GM04504 (cell line): ENCODE data around the gene MTM1.

Experiments
- DNase-seq: peaks from one replicate; pipeline ENCODE4 v3.0.0-alpha.2; 2012; ENCODE audit warnings: low read depth

Gene MTM1

DNA sequence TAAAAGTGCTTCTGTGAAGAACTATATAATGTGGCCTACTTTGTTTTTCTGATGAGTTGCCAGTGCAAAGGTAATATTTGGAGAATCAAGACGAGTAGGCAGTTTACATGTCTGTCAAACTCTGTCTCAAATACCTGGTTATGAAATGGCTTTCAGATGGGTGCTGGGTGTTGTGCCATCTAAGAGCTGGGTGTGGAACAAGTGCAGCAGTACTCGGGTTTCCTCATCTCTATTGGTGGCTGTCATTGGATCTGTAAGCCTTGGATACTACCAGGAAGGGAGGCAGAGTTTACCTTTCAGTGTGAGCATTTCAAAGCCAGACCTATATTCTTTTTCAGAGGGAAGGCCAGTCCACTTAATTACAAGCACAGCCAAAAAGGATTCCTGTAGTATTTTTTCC is 37.2 kb downstream of the MTM1 start:
- no peak for DNase-seq

GRCh38 chrX:150607201-150607600 is 38.8 kb downstream of the MTM1 start:
- no peak for DNase-seq

GRCh38 chrX:150610043-150610442 is 41.6 kb downstream of the MTM1 start:
- DNase-seq, result no peak

GRCh38 chrX:150610446-150610845 is 42.0 kb downstream of the MTM1 start:
- no peak for DNase-seq

GRCh38 chrX:150615356-150615755 is 46.9 kb downstream of the MTM1 start:
- no peak for DNase-seq

DNA sequence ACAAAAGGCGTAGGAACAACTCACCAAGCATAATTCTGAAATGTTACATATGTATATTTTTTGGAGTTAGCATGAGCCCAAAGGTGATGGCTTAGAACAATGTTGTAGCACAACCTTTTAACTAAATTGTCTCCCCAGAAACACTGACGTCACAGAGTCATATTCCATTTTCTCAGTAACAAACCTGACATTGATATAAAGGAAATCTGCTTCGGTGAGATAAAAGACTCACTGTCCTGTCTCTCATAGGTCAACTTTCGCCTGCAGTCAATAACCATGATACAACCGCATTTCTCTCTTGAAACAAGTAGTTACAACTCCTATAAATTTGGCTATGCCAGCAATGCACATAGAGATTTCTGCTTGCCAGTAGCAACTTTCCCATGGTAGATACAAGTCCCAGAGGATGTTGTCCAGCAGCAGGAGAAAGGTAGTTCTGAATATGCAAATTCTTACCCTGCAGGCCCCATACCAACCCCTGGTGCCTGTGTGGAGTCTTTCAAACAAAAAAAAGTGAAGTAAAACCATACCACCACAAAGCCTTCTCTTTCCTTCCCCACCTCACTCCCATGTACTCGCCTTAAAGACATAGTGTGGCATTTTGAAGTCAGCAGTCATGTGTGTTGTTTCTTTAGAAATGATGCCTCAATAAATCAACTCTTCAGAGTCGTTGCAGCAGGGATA is 47.9 kb downstream of the MTM1 start:
- no peak for DNase-seq

- peak; percentile 10 for DNase-seq
These were observed 48.4 kb downstream of the MTM1 start for GRCh38 chrX:150616863-150617198.

DNA sequence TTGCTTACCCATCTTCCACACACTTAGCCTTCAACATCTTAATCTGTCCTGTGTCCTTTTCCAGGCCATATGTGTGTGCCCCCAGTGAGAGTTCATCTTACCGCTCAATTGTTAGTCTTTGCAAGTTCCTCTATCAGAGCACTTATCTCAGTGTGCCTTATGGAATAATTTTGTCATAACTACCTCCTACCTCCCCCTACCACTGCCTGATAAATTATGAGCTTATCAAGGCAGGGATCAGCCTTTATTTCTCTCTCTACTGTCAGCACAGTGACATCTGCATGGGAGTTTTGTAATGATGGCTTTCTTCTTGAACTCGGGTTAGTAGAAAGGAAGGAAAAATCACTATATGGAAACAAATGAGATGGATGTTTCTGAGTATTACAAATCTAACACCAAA is 53.2 kb downstream of the MTM1 start:
- no peak for DNase-seq

DNA sequence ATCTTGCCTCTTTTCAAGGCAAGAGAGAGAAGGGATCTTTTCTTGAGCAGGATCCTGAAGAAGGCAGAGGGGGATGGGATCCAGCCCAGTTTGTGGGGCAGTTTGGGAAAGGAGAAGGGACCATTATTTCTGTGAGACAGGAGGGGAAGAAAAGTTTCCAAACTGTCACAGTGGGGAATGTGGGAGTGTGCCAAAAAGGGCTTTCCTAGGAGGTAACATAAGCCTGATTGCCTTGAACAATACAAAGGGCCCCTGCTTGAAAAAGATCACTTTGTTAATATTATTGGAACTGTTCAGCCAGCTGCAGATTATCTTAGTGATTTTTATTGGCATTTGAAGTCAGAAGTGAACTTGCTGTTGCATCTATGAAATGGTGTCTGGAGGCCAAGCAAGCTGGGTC is 55.2 kb downstream of the MTM1 start:
- DNase-seq, result no peak

DNA sequence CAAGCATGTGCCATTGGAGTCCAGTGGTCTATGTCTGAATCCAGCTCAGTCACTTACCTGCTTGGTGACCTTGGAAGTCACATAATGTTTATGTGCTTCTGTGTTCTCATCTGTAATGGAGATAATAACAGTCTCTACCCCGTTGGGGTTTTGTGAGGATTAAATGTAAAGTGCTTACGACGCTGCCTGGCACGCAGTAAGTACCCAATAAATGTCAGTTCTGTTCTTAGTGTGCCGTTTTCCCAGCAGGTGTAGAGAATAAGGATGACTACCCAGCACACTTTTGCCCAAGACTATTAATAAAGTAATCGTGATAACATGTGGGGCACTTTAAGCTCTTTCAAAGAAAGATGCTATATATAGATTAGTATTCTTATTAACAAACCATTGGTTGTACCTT is 56.7 kb downstream of the MTM1 start:
- no peak for DNase-seq

GRCh38 chrX:150625875-150626274 is 57.5 kb downstream of the MTM1 start:
- DNase-seq, result no peak

- no peak for DNase-seq
These were observed 59.5 kb downstream of the MTM1 start for GRCh38 chrX:150627957-150628356.

DNA sequence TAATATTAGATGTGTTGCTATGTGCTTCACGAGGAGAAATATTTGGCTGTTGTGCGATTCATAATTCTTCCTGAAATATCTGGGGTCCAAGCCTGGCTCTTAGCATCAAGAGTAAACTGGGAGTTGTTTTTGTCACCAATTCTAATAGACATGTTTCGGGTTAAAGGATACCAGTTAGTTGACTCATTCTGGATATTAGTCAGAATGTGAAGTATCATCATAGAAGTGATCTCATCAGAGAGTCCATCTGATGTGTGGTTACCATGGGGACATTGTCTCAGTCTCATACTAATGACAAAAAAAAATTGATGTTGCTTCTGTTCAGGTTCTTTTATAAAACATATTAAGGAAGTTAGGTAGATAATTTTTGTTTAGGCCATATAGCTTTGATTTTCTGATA is 67.5 kb downstream of the MTM1 start:
- DNase-seq, result peak; percentile 38

DNA sequence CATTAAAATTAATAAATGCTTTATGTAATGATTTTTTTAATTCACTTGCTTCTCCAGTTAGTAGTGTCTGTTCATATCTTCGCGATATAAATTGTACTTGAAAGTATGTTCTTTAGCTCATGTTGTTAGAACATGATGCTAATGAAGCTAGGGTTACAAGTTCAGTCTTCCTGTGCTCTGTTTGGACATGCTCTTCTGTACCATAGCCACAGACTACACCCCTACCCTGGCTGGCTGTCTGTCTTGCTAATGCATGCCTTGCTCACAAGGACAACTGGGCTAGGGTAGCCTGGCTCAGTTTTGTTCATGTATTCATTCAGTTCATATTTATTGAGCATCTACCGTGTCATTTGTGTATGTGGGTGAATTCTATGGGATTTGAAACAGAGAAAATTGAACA is 74.0 kb downstream of the MTM1 start:
- no peak for DNase-seq

DNA sequence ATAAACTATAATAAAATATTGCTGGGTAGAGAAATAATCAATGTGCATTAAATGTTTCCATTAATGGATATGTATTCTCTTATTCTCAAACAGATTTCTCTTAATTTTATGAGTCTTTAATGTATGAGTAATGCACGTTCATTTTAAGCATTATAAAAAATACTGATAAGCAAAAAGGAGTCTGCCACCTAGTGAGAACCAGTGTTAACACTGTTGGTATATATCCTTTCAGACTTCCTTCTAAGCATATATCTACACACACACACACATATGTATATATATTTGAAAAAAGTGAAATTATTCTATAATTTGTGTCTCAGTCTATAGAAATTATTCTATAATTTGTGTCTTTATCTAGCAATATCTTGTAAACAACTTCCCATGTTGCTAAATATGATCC is 74.8 kb downstream of the MTM1 start:
- no peak for DNase-seq

DNA sequence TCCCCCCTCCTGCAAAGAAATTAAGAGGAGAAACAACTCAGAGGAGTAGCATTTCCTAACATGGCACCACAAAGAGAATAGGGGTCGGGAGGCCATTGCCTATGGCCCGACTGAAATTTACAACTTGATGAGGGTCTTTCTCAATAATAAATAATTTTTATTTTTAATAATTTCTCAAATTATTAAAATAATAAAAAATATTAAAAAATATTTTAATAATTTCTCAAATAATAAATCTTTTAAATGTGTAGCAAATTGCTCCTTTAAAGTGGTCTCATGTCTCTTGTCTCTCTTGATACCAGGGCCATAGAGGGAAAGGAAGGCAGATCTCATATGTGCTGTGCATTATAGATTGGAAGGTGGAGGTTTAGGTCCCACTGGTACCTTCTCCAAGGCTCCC is 75.5 kb downstream of the MTM1 start:
- no peak for DNase-seq

DNA sequence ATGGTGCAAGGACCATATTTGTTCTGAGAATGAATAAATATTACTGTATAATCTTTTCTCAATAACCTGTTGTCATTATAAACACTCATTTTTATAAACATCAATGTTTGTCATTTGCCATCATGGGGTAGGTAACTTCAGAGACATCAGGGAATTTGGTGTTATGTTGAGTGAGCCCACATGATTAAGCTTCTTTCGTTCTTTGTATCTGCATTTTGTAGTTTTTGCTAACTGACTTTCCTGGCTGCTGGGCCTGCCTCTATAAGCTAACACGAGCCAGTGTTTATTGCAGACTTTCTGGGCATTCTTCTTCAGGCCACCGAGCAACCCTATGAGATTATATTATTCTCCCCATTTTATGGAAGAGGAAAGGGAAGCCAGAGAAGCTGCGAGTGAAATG is 76.0 kb downstream of the MTM1 start:
- no peak for DNase-seq

GRCh38 chrX:150647331-150647730 is 78.9 kb downstream of the MTM1 start:
- no peak for DNase-seq

GRCh38 chrX:150648296-150648940 is 80.0 kb downstream of the MTM1 start:
- DNase-seq, result no peak

DNA sequence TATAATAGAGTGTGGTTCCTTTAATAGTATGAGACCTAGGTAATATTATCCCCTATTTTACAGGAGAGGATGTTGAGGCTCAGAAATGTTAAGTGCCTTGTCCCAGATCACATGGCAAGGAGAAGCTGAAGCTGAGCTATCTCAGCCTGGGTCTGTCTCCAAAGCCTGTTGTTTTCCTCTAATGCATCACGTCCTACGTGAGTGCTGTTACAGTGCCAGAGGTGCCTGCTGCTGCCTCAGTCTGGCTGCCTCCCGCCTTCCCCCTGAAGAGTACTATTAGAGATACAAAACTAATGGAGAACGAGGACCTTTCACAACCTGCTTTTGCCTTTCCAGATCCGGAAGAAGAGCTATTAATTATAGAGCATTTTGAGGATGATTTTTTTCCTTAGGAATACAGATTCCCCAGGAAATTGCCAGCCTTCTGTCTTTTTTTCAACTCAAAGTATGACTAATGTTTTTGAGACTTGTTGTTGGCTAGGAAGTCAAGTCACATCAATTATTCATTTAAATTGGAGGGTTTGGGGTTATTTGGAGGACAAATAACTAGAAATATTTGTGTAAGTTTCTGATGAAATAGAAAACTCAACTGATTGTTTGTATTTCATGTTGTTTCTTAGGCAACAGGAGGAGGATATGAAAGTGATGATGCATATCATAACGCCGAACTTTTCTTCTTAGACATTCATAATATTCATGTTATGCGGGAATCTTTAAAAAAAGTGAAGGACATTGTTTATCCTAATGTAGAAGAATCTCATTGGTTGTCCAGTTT is 80.9 kb downstream of the MTM1 start:
- DNase-seq, result peak; percentile 18

GRCh38 chrX:150651906-150652305 is 83.5 kb downstream of the MTM1 start:
- no peak for DNase-seq

DNA sequence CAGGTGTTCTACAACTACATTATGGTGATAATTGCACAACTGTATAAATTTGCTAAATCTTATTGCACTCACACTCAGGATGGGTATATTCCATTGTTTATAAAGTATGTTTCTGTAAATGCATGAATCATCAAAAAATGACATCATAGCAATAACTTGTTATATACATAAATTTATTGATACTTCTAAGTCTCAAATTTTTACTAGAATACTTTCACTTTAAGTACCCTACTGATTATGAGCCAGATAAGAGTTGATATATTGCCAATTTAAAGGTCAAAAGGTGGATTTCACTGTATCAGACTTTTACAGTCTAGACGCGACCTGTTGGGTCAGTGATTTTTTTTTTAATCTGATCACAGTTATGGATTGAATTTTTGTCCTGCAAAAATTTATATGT is 87.4 kb downstream of the MTM1 start:
- DNase-seq, result no peak

GRCh38 chrX:150663073-150663472 is 94.7 kb downstream of the MTM1 start:
- no peak for DNase-seq

- DNase-seq, result no peak
These were observed 95.9 kb downstream of the MTM1 start for GRCh38 chrX:150664290-150664689.
